ENCODE data around the gene ATG13.

- no peak for TF ChIP-seq CTCF (IDR thresholded peaks at IDR 0.05; ENCODE audit: low read length)
- TF ChIP-seq EZH2 (IDR thresholded peaks at IDR 0.05; ENCODE audit: borderline replicate concordance, low read length) = no peak
Observed at GRCh38 chr11:46665356-46665755, 48.0 kb downstream of the ATG13 start.

Measured in OCI-LY1 (cell line).